Stomach smooth muscle (tissue), 2 donors: ENCODE data around the gene PLAAT4.

Experiments
- H3K27ac ChIP-seq: one replicate; pipeline ENCODE4 v1.7.0; 2013; ENCODE audit warnings: mild to moderate bottlenecking, low read length, inconsistent platforms
- H3K27me3 ChIP-seq, 2 donors: one replicate each; pipeline ENCODE4 v1.7.0; 2013; ENCODE audit warnings: low read length in 2 of 2; ENCODE audit not compliant: insufficient read depth in 2 of 2, control insufficient read depth in 1 of 2
- H3K36me3 ChIP-seq, 2 donors: one replicate each; pipeline ENCODE4 v1.7.0; 2013; ENCODE audit warnings: low read length in 2 of 2; ENCODE audit not compliant: control insufficient read depth in 2 of 2, insufficient read depth in 2 of 2
- H3K4me1 ChIP-seq: one replicate; pipeline ENCODE4 v1.7.0; 2013; ENCODE audit warnings: low read length; ENCODE audit not compliant: control insufficient read depth, insufficient read depth
- H3K4me3 ChIP-seq, 2 donors: one replicate each; pipeline ENCODE4 v1.7.0; 2013; ENCODE audit warnings: low read length in 2 of 2
- H3K9ac ChIP-seq, 2 donors: one replicate each; pipeline ENCODE4 v1.7.0; 2013; ENCODE audit warnings: low read length in 2 of 2, mild to moderate bottlenecking in 1 of 2
- H3K9me3 ChIP-seq, 2 donors: one replicate each; pipeline ENCODE4 v1.7.0; 2013; ENCODE audit warnings: low read length in 2 of 2; ENCODE audit not compliant: control insufficient read depth in 2 of 2
- donor health status: healthy.
- donor health status: Pancreatic carcinoma.

Gene PLAAT4, protein sequence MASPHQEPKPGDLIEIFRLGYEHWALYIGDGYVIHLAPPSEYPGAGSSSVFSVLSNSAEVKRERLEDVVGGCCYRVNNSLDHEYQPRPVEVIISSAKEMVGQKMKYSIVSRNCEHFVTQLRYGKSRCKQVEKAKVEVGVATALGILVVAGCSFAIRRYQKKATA

GRCh38 chr11:63536669-63537292 is at the start of gene PLAAT4:
PLAAT4 (plus strand) TSS chr11:63536808; CDS start chr11:63536869, 61 bp downstream.
- Histone ChIP-seq H3K9ac (peak within 1 kb of the TSS; percentile 73 to 89), H3K4me1 (peaks cover 35% of the 10 kb centered on the region), H3K27ac (peak within 1 kb of the TSS; percentile 97), H3K27me3 (no peaks in the 10 kb centered on the region), H3K36me3 (no peaks in the 10 kb centered on the region), H3K9me3 (no peaks in the 10 kb centered on the region), H3K4me3 (peak within 1 kb of the TSS; percentile 79 to 81)

DNA sequence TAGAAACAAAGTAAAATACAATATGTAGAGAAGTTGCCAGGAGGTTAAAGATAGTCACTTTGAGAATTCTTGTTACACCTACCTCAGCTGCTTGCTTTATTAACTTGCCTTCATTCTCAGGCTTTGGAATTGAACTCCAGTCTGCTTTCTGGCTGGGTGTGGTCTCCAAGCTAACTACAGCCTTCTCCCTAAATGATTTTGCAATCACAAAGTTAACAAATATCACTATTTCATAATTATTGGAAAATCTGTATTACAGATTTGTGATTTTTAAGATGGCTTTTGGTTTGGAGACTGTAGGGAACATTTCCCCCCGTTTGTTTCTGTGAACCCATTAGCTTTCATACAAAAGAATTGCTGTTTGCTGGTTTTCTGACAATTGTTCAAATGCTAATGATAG is 47.8 kb upstream of the PLAAT4 start:
- Histone ChIP-seq H3K9ac (no peak overlapping the region), H3K36me3 (no peaks in the 10 kb centered on the region), H3K9me3 (peaks cover 3% of the 10 kb centered on the region in 2 donors), H3K27ac (no peak overlapping the region), H3K4me3 (no peak overlapping the region), H3K4me1 (peaks cover 13% of the 10 kb centered on the region), H3K27me3 (no peaks in the 10 kb centered on the region)

DNA sequence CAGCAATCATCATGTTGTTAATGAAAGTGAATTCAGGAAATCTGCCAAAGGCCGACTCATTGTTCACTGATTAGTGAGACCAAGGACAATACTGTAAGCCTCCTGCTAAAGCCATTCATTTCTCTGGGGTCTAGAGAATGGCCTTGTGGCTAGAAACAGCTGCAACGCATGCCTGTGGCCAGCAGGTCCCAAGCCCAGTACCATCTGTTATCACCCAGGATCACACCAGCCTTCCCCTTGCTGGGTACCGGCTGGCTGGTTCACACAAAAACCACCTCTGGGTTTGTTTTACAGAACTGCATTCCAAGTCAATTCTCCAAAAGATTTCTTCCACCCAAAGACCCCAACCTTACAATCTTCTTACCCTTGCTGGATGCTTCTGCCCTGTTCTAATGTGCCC is 46.7 kb upstream of the PLAAT4 start:
- Histone ChIP-seq H3K36me3 (no peaks in the 10 kb centered on the region), H3K9ac (peak overlapping the region in 1 of 2 donors; percentile 59), H3K9me3 (peaks cover 3% of the 10 kb centered on the region in 2 donors), H3K4me3 (peak overlapping the region in 1 of 2 donors; percentile 80), H3K4me1 (peaks cover 16% of the 10 kb centered on the region), H3K27me3 (no peaks in the 10 kb centered on the region), H3K27ac (peak overlapping the region; percentile 77)

GRCh38 chr11:63490551-63491239 is 45.9 kb upstream of the PLAAT4 start, which contains the start of gene PLAAT5:
PLAAT5 (minus strand) TSS chr11:63491167; CDS start chr11:63491034, 133 bp downstream.
- Histone ChIP-seq H3K4me3 (peak within 1 kb of the TSS; percentile 61 to 80), H3K4me1 (peaks cover 17% of the 10 kb centered on the region), H3K9ac (peak within 1 kb of the TSS; percentile 59 to 83), H3K36me3 (no peaks in the 10 kb centered on the region), H3K27ac (peak within 1 kb of the TSS; percentile 77), H3K27me3 (no peaks in the 10 kb centered on the region), H3K9me3 (peaks cover 0 to 3% of the 10 kb centered on the region in 2 donors)

- peaks cover 0 to 3% of the 10 kb centered on the region in 2 donors for H3K9me3 ChIP-seq
- H3K36me3 ChIP-seq, result no peaks in the 10 kb centered on the region
- peak overlapping the region; percentile 61 to 80 for H3K4me3 ChIP-seq
- H3K4me1 ChIP-seq, result peaks cover 17% of the 10 kb centered on the region
- H3K27ac ChIP-seq, result peak overlapping the region; percentile 77
- H3K9ac ChIP-seq, result peak overlapping the region; percentile 59 to 83
- H3K27me3 ChIP-seq, result no peaks in the 10 kb centered on the region
Measured at GRCh38 chr11:63491240-63491587, 45.4 kb upstream of the PLAAT4 start.

DNA sequence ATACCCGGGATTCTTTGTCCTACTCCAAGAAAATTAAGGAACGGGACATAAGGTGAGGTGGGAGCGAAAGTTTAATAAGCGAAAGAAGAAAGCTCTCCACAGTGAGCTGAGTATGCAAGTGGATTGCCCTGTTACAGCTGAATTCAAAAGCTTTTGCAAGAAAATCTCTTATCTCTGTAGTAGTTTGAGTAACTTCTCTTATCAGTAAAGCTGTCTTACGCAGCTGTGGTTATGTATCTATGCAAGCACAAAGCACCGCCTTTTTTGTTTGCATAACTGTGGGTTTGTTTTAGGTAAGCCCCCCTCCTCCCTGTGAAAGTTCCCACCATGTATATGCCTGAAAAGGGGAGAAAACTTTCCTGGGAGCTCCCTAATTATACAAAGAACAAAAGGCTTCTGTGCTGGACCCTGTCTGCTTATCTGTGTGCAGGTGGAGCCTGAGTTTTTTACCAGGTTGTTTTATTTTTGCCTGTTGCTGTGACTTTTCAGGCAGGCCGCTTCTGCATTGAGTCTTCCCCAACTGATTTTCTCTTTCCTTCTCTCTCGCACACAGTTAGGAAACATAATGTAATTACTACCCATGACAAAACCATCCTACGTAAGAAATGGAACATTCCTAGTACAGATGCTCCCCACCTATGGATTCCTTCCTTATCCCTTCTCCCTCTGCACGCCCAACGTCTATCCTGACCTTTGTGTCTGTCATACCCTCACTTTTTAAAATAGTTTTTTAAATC is 44.8 kb upstream of the PLAAT4 start:
- peaks cover 17% of the 10 kb centered on the region for H3K4me1 ChIP-seq
- H3K27me3 ChIP-seq, result no peaks in the 10 kb centered on the region
- H3K36me3 ChIP-seq, result no peaks in the 10 kb centered on the region
- H3K9me3 ChIP-seq, result no peaks in the 10 kb centered on the region
- peak overlapping the region; percentile 43 to 83 for H3K9ac ChIP-seq
- peak overlapping the region; percentile 77 for H3K27ac ChIP-seq
- H3K4me3 ChIP-seq, result peak overlapping the region; percentile 61 to 80

DNA sequence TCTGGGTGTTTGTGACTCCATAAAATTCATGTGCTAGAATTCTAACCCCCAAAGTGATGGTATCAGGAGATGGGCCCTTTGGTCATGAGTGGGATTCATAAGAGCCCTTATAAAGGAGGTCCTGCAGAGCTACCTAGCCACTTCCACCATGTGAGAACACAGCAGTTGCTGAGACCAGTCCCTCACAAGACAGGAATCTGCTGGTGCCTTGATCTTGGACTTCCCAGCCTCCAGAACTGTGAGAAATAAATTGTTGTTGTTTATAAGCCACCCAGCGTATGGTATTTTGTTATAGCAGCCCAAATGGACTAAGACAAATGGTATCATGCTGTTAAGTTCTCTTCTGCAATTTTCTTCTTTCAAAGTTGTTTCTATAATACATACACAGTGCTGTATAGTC is 44.2 kb upstream of the PLAAT4 start:
- Histone ChIP-seq H3K4me1 (peaks cover 17% of the 10 kb centered on the region), H3K36me3 (no peaks in the 10 kb centered on the region), H3K9me3 (no peaks in the 10 kb centered on the region), H3K9ac (no peak overlapping the region), H3K4me3 (no peak overlapping the region), H3K27me3 (no peaks in the 10 kb centered on the region), H3K27ac (peak overlapping the region; percentile 77)

- H3K9me3 ChIP-seq, result no peaks in the 10 kb centered on the region
- H3K9ac ChIP-seq, result no peak overlapping the region
- peaks cover 17% of the 10 kb centered on the region for H3K4me1 ChIP-seq
- no peak overlapping the region for H3K4me3 ChIP-seq
- no peak overlapping the region for H3K27ac ChIP-seq
- H3K36me3 ChIP-seq, result no peaks in the 10 kb centered on the region
- H3K27me3 ChIP-seq, result no peaks in the 10 kb centered on the region
Measured at GRCh38 chr11:63493127-63493526, 43.5 kb upstream of the PLAAT4 start.

DNA sequence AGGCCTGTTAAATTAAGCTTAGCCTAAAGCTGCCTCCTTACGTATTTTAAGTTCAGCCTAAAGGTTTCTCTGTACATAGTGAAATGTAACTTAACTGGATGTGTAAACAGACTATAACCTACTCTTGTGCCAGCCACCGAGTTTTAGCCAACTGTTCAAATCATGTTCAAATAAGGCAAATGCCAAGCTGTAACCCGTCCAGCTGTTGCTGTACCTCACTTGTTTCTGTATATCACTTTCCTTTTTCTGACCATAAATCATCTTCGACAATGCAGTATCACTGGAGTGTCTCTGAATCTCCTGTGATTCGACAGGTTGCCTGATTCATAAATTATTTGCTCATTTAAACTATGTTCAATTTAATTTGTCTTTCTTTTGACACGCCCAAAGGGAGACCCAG is 41.6 kb upstream of the PLAAT4 start:
- no peak overlapping the region for H3K9ac ChIP-seq
- no peaks in the 10 kb centered on the region for H3K36me3 ChIP-seq
- H3K4me1 ChIP-seq, result peaks cover 14% of the 10 kb centered on the region
- H3K27ac ChIP-seq, result peak overlapping the region; percentile 24
- peak overlapping the region in 1 of 2 donors; percentile 18 for H3K4me3 ChIP-seq
- H3K9me3 ChIP-seq, result peaks cover 2 to 4% of the 10 kb centered on the region in 2 donors
- H3K27me3 ChIP-seq, result no peaks in the 10 kb centered on the region

DNA sequence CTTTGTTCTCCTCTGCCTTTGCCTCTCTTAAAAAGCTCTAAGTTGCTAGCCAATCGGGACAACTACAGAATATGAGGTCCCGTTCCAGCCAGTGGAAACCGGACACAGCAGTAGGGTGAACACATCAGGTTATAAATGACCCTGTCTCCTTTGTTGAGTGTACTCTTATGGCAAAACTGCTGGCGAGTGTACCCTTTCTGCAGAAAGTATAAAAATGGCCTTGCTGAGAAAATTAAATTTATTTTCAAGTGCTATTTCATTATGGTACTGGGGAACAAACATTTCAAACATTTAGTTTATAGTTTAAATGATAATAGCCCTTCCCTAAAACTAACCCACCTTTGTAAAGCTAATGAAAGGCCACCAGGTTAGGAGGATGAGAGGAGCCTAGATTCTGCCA is 36.7 kb upstream of the PLAAT4 start:
- Histone ChIP-seq H3K36me3 (no peaks in the 10 kb centered on the region), H3K27ac (no peak overlapping the region), H3K9ac (no peak overlapping the region), H3K4me3 (no peak overlapping the region), H3K9me3 (peaks cover 5 to 11% of the 10 kb centered on the region in 2 donors), H3K27me3 (no peaks in the 10 kb centered on the region), H3K4me1 (peaks cover 5% of the 10 kb centered on the region)
